Central memory CD8-positive, alpha-beta T cell (primary cell): ENCODE data around the gene INVS.
"Not testable (repeated sequence)": the region's sequence is repeated elsewhere in the genome, so short reads cannot be mapped to it uniquely, and the experiment has no call there.

Experiments used
- ATAC-seq: fragments of 150-1000 bp; cut with Tn5 transposase; replicated peaks from 2 replicates; pipeline ENCODE4 v1.10.0; 2022; ENCODE audit warnings: mild to moderate bottlenecking, moderate FRiP score, moderate number of reproducible peaks; ENCODE audit not compliant: poor library complexity, severe bottlenecking; ENCODE audit errors: extremely low read depth
- DNase-seq, 2 donors: peaks; one replicate each; pipeline ENCODE4 v3.0.0; 2021; ENCODE audit warnings: low spot score in 2 of 2
- H3K27ac Mint-ChIP-seq: one replicate; pipeline ENCODE4 v1.8.0; 2022; ENCODE audit warnings: low read depth, mild to moderate bottlenecking, moderate library complexity, mixed read lengths
- H3K27me3 Mint-ChIP-seq: one replicate; pipeline ENCODE4 v1.8.0; 2022; ENCODE audit warnings: mixed read lengths
- H3K36me3 Mint-ChIP-seq: one replicate; pipeline ENCODE4 v1.8.0; 2022; ENCODE audit warnings: mild to moderate bottlenecking, moderate library complexity, mixed read lengths; ENCODE audit not compliant: insufficient read depth
- H3K4me1 Mint-ChIP-seq: one replicate; pipeline ENCODE4 v1.8.0; 2022; ENCODE audit warnings: mixed read lengths
- H3K4me3 Mint-ChIP-seq: one replicate; pipeline ENCODE4 v1.8.0; 2022; ENCODE audit warnings: mild to moderate bottlenecking, moderate library complexity, mixed read lengths
- H3K9me3 Mint-ChIP-seq: one replicate; pipeline ENCODE4 v1.8.0; 2022; ENCODE audit warnings: mixed read lengths

Gene INVS

GRCh38 chr9:100090880-100091279, 8.2 kb upstream of the INVS start:
- H3K4me3 Mint-ChIP-seq: no peak overlapping the region
- ATAC-seq (no peak), DNase-seq (no peak)
- peaks cover 4% of the 10 kb centered on the region for H3K36me3 Mint-ChIP-seq
- H3K27me3 Mint-ChIP-seq: no peaks in the 10 kb centered on the region
- peaks cover 62% of the 10 kb centered on the region for H3K4me1 Mint-ChIP-seq
- no peak overlapping the region for H3K27ac Mint-ChIP-seq
- H3K9me3 Mint-ChIP-seq: no peaks in the 10 kb centered on the region

- Mint-ChIP-seq H3K27me3 (no peaks in the 10 kb centered on the region), H3K27ac (no peak overlapping the region)
- ATAC-seq: no peak
Observed at GRCh38 chr9:100091650-100092049, 7.4 kb upstream of the INVS start.

GRCh38 chr9:100092066-100092465, 7.0 kb upstream of the INVS start:
- Mint-ChIP-seq H3K4me3 (no peak overlapping the region), H3K4me1 (peaks cover 60% of the 10 kb centered on the region), H3K36me3 (peaks cover 4% of the 10 kb centered on the region), H3K9me3 (no peaks in the 10 kb centered on the region), H3K27ac (no peak overlapping the region), H3K27me3 (no peaks in the 10 kb centered on the region)
- DNase-seq: no peak
- no peak for ATAC-seq

More at GRCh38 chr9:100091650-100092049, 7.4 kb upstream of the INVS start:
- Mint-ChIP-seq H3K4me1 (peaks cover 62% of the 10 kb centered on the region), H3K36me3 (peaks cover 4% of the 10 kb centered on the region), H3K4me3 (no peak overlapping the region), H3K9me3 (no peaks in the 10 kb centered on the region)
- DNase-seq: no peak

GRCh38 chr9:100094411-100094810, 4.6 kb upstream of the INVS start:
- not testable (repeated sequence) for ATAC-seq, H3K27ac Mint-ChIP-seq, H3K27me3 Mint-ChIP-seq, DNase-seq, H3K4me3 Mint-ChIP-seq, H3K9me3 Mint-ChIP-seq
- Mint-ChIP-seq H3K4me1 (peaks cover 57% of the 10 kb centered on the region), H3K36me3 (peaks cover 11% of the 10 kb centered on the region)

GRCh38 chr9:100096378-100096916, 2.6 kb upstream of the INVS start:
- peaks cover 9% of the 10 kb centered on the region for H3K36me3 Mint-ChIP-seq
- H3K27me3 Mint-ChIP-seq: no peaks in the 10 kb centered on the region
- H3K9me3 Mint-ChIP-seq: no peaks in the 10 kb centered on the region
- DNase-seq: no peak
- no peak overlapping the region for H3K27ac Mint-ChIP-seq
- peaks cover 58% of the 10 kb centered on the region for H3K4me1 Mint-ChIP-seq
- no peak for ATAC-seq
- H3K4me3 Mint-ChIP-seq: peak overlapping the region; percentile 2

GRCh38 chr9:100098046-100098886, 777 bp upstream of the INVS start:
- no peaks in the 10 kb centered on the region for H3K9me3 Mint-ChIP-seq
- H3K36me3 Mint-ChIP-seq: peaks cover 9% of the 10 kb centered on the region
- DNase-seq: peak in 1 of 2 donors; percentile 10
- peak overlapping the region; percentile 100 for H3K4me3 Mint-ChIP-seq
- peak; percentile 5 for ATAC-seq
- peak overlapping the region; percentile 97 for H3K27ac Mint-ChIP-seq
- H3K4me1 Mint-ChIP-seq: peaks cover 45% of the 10 kb centered on the region
- no peaks in the 10 kb centered on the region for H3K27me3 Mint-ChIP-seq

GRCh38 chr9:100099722-100100042, 639 bp downstream of the INVS start:
- H3K4me1 Mint-ChIP-seq: peaks cover 38% of the 10 kb centered on the region
- H3K27ac Mint-ChIP-seq: peak overlapping the region; percentile 97
- ATAC-seq: no peak
- no peaks in the 10 kb centered on the region for H3K9me3 Mint-ChIP-seq
- H3K36me3 Mint-ChIP-seq: peaks cover 8% of the 10 kb centered on the region
- peak overlapping the region; percentile 100 for H3K4me3 Mint-ChIP-seq
- DNase-seq: no peak
- H3K27me3 Mint-ChIP-seq: no peaks in the 10 kb centered on the region

- no peak for ATAC-seq
- peaks cover 8% of the 10 kb centered on the region for H3K36me3 Mint-ChIP-seq
Observed at GRCh38 chr9:100100146-100100667, 1.2 kb downstream of the INVS start.

GRCh38 chr9:100101608-100102007, 2.6 kb downstream of the INVS start:
- H3K27me3 Mint-ChIP-seq: no peaks in the 10 kb centered on the region
- DNase-seq: no peak
- no peaks in the 10 kb centered on the region for H3K9me3 Mint-ChIP-seq
- no peak for ATAC-seq
- peaks cover 8% of the 10 kb centered on the region for H3K36me3 Mint-ChIP-seq
- peaks cover 23% of the 10 kb centered on the region for H3K4me1 Mint-ChIP-seq
- no peak overlapping the region for H3K4me3 Mint-ChIP-seq
- no peak overlapping the region for H3K27ac Mint-ChIP-seq

More at GRCh38 chr9:100100146-100100667, 1.2 kb downstream of the INVS start:
- no peak for DNase-seq
- Mint-ChIP-seq H3K4me1 (peaks cover 33% of the 10 kb centered on the region), H3K27ac (peak overlapping the region; percentile 97), H3K27me3 (no peaks in the 10 kb centered on the region), H3K4me3 (peak overlapping the region; percentile 100), H3K9me3 (no peaks in the 10 kb centered on the region)

GRCh38 chr9:100104314-100104713, 5.3 kb downstream of the INVS start:
- no peak overlapping the region for H3K27ac Mint-ChIP-seq
- no peak for DNase-seq
- no peak for ATAC-seq
- H3K4me1 Mint-ChIP-seq: peaks cover 9% of the 10 kb centered on the region
- H3K9me3 Mint-ChIP-seq: no peaks in the 10 kb centered on the region
- H3K36me3 Mint-ChIP-seq: peaks cover 1% of the 10 kb centered on the region
- H3K4me3 Mint-ChIP-seq: no peak overlapping the region
- H3K27me3 Mint-ChIP-seq: no peaks in the 10 kb centered on the region

- peaks cover 2% of the 10 kb centered on the region for H3K36me3 Mint-ChIP-seq
- DNase-seq (no peak), ATAC-seq (no peak)
- no peak overlapping the region for H3K27ac Mint-ChIP-seq
- no peaks in the 10 kb centered on the region for H3K4me1 Mint-ChIP-seq
- H3K27me3 Mint-ChIP-seq: no peaks in the 10 kb centered on the region
- no peak overlapping the region for H3K4me3 Mint-ChIP-seq
- H3K9me3 Mint-ChIP-seq: no peaks in the 10 kb centered on the region
Observed at GRCh38 chr9:100105861-100106260, 6.8 kb downstream of the INVS start.

GRCh38 chr9:100106616-100107015, 7.6 kb downstream of the INVS start:
- Mint-ChIP-seq H3K4me3 (no peak overlapping the region), H3K4me1 (no peaks in the 10 kb centered on the region), H3K9me3 (no peaks in the 10 kb centered on the region), H3K27me3 (no peaks in the 10 kb centered on the region), H3K36me3 (peaks cover 3% of the 10 kb centered on the region), H3K27ac (no peak overlapping the region)
- DNase-seq (no peak), ATAC-seq (no peak)

GRCh38 chr9:100108559-100108958, 9.5 kb downstream of the INVS start:
- ATAC-seq (no peak), DNase-seq (no peak)
- no peaks in the 10 kb centered on the region for H3K9me3 Mint-ChIP-seq
- no peaks in the 10 kb centered on the region for H3K27me3 Mint-ChIP-seq
- H3K27ac Mint-ChIP-seq: no peak overlapping the region
- peaks cover 4% of the 10 kb centered on the region for H3K36me3 Mint-ChIP-seq
- H3K4me3 Mint-ChIP-seq: no peak overlapping the region
- peaks cover 5% of the 10 kb centered on the region for H3K4me1 Mint-ChIP-seq
